ENCODE data around the gene CDK14. TPM values are rescaled to one million over a fixed set of nuclear protein-coding genes. Genes with fewer than 3 reads are reported as not detected.

CDK14 gene
- total RNA-seq, 2 donors from 2014 or later, result 8.7 to 13.4 TPM

GRCh38 chr7:91043924-91044645 lies 448.0 kb downstream of the CDK14 start:
- H3K9me3 ChIP-seq (ENCODE audit: control insufficient read depth, low read length), result no peaks in the 10 kb centered on the region
- peaks cover 8% of the 10 kb centered on the region for H3K4me1 Mint-ChIP-seq
- H3K27me3 Mint-ChIP-seq (ENCODE audit: insufficient read depth), result peaks cover 8% of the 10 kb centered on the region
- H3K27ac Mint-ChIP-seq, result no peak overlapping the region
- peak; percentile 57 for DNase-seq
- no peak overlapping the region for H3K4me3 Mint-ChIP-seq
- no peaks in the 10 kb centered on the region for H3K9me3 Mint-ChIP-seq
- no peaks in the 10 kb centered on the region for H3K36me3 ChIP-seq (ENCODE audit: control insufficient read depth, insufficient read depth, low read length)
- H3K9ac ChIP-seq (ENCODE audit: extremely low read depth, low read length, poor library complexity, severe bottlenecking), result no peak overlapping the region
- 94 to 96% methylated on average over 4 to 6 of the region's 6 CpGs for WGBS, 2 experiments (ENCODE audit: insufficient coverage in 1 of 2, insufficient read length in 1 of 2)
- TF ChIP-seq CTCF (conservative IDR thresholded peaks at IDR 0.05), result no peak
- H3K4me3 ChIP-seq (ENCODE audit: low read length), result no peak overlapping the region
- H3K27me3 ChIP-seq (ENCODE audit: control insufficient read depth, insufficient read depth, low read length, poor library complexity, severe bottlenecking), result no peaks in the 10 kb centered on the region
- H3K4me1 ChIP-seq (ENCODE audit: control insufficient read depth, insufficient read depth, low read length), result no peaks in the 10 kb centered on the region
- H3K27ac ChIP-seq (ENCODE audit: low read depth, low read length), result no peak overlapping the region
- H3K36me3 Mint-ChIP-seq (ENCODE audit: low read depth), result no peaks in the 10 kb centered on the region

GRCh38 chr7:91045606-91046005 lies 449.5 kb downstream of the CDK14 start:
- Mint-ChIP-seq H3K4me3 (no peak overlapping the region), H3K4me1 (peaks cover 8% of the 10 kb centered on the region), H3K36me3 (ENCODE audit: low read depth) (no peaks in the 10 kb centered on the region), H3K9me3 (no peaks in the 10 kb centered on the region), H3K27me3 (ENCODE audit: insufficient read depth) (peaks cover 17% of the 10 kb centered on the region), H3K27ac (no peak overlapping the region)
- Histone ChIP-seq H3K9ac (ENCODE audit: extremely low read depth, low read length, poor library complexity, severe bottlenecking) (no peak overlapping the region), H3K27me3 (ENCODE audit: control insufficient read depth, insufficient read depth, low read length, poor library complexity, severe bottlenecking) (peaks cover 7% of the 10 kb centered on the region), H3K4me3 (ENCODE audit: low read length) (no peak overlapping the region), H3K27ac (ENCODE audit: low read depth, low read length) (no peak overlapping the region), H3K4me1 (ENCODE audit: control insufficient read depth, insufficient read depth, low read length) (no peaks in the 10 kb centered on the region), H3K36me3 (ENCODE audit: control insufficient read depth, insufficient read depth, low read length) (no peaks in the 10 kb centered on the region), H3K9me3 (ENCODE audit: control insufficient read depth, low read length) (no peaks in the 10 kb centered on the region)
- 80% methylated on average over 1 of the region's 1 CpG; no CpG with 5 or more reads in 1 of the 2 experiments for WGBS, 2 experiments (ENCODE audit: insufficient coverage in 1 of 2, insufficient read length in 1 of 2)
- DNase-seq, result no peak
- TF ChIP-seq CTCF (conservative IDR thresholded peaks at IDR 0.05), result no peak

- no peak overlapping the region for H3K27ac Mint-ChIP-seq
- H3K9ac ChIP-seq (ENCODE audit: extremely low read depth, low read length, poor library complexity, severe bottlenecking), result no peak overlapping the region
- WGBS, 2 experiments (ENCODE audit: insufficient coverage in 1 of 2, insufficient read length in 1 of 2), result 93 to 100% methylated on average over 1 of the region's 2 CpGs
- H3K4me1 Mint-ChIP-seq, result peaks cover 8% of the 10 kb centered on the region
- no peaks in the 10 kb centered on the region for H3K36me3 Mint-ChIP-seq (ENCODE audit: low read depth)
- peaks cover 26% of the 10 kb centered on the region for H3K27me3 Mint-ChIP-seq (ENCODE audit: insufficient read depth)
- no peak for DNase-seq
- no peaks in the 10 kb centered on the region for H3K9me3 ChIP-seq (ENCODE audit: control insufficient read depth, low read length)
- H3K36me3 ChIP-seq (ENCODE audit: control insufficient read depth, insufficient read depth, low read length), result no peaks in the 10 kb centered on the region
- H3K4me3 ChIP-seq (ENCODE audit: low read length), result no peak overlapping the region
- peaks cover 12% of the 10 kb centered on the region for H3K27me3 ChIP-seq (ENCODE audit: control insufficient read depth, insufficient read depth, low read length, poor library complexity, severe bottlenecking)
- no peak overlapping the region for H3K27ac ChIP-seq (ENCODE audit: low read depth, low read length)
- no peaks in the 10 kb centered on the region for H3K9me3 Mint-ChIP-seq
- no peak overlapping the region for H3K4me3 Mint-ChIP-seq
- peak; percentile 71 for TF ChIP-seq CTCF (conservative IDR thresholded peaks at IDR 0.05)
- no peaks in the 10 kb centered on the region for H3K4me1 ChIP-seq (ENCODE audit: control insufficient read depth, insufficient read depth, low read length)
These were observed 450.4 kb downstream of the CDK14 start for GRCh38 chr7:91046322-91047089.
